Stimulated activated memory B cell treated with anti-CD40 and anti-IgM and Interleukin-4, amounts not matched to agents 10 μg/mL and 1 μg/mL and 100 μg/mL, for 72 hours (primary cell): ENCODE measurements around the gene FGD5.

Experiments
- ATAC-seq: fragments of 150-1000 bp; cut with Tn5 transposase; 2 replicates; pipeline ENCODE4 v1.10.0; 2021
- H3K27ac Mint-ChIP-seq: one replicate; pipeline ENCODE4 v1.8.0; 2022; ENCODE audit warnings: mild to moderate bottlenecking, mixed read lengths
- H3K27me3 Mint-ChIP-seq: one replicate; pipeline ENCODE4 v1.8.0; 2022; ENCODE audit warnings: mixed read lengths
- H3K36me3 Mint-ChIP-seq: one replicate; pipeline ENCODE4 v1.8.0; 2022; ENCODE audit warnings: mixed read lengths
- H3K4me1 Mint-ChIP-seq: one replicate; pipeline ENCODE4 v1.8.0; 2022; ENCODE audit warnings: mixed read lengths
- H3K4me3 Mint-ChIP-seq: one replicate; pipeline ENCODE4 v1.8.0; 2022; ENCODE audit warnings: mild to moderate bottlenecking, moderate library complexity, mixed read lengths
- H3K9me3 Mint-ChIP-seq: one replicate; pipeline ENCODE4 v1.8.0; 2022; ENCODE audit warnings: mixed read lengths

The FGD5 gene

GRCh38 chr3:14861446-14862302, 42.9 kb downstream of the FGD5 start:
- ATAC-seq = no peak
- Mint-ChIP-seq H3K4me1 (no peaks in the 10 kb centered on the region), H3K27ac (no peak overlapping the region), H3K4me3 (no peak overlapping the region), H3K9me3 (no peaks in the 10 kb centered on the region), H3K36me3 (no peaks in the 10 kb centered on the region), H3K27me3 (peaks cover 45% of the 10 kb centered on the region)

DNA sequence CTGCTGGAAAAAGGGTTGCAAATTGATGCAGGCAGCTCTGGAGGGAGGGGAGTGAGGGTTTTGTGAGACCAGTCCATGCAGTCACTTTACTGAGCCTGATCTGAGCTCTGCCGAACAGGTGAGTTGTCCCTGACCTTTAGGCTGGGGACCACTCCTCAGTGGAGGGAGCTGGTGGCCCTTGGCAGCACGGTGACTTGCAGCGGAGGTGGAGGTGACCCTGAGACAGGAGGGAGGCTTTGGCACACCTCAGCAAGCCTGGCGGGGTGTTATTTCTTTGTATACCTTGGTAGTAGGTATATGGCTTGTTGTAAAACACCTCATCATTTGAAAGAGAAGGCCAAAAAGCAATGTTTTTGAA, 43.5 kb downstream of the FGD5 start:
- H3K27me3 Mint-ChIP-seq = peaks cover 43% of the 10 kb centered on the region

DNA sequence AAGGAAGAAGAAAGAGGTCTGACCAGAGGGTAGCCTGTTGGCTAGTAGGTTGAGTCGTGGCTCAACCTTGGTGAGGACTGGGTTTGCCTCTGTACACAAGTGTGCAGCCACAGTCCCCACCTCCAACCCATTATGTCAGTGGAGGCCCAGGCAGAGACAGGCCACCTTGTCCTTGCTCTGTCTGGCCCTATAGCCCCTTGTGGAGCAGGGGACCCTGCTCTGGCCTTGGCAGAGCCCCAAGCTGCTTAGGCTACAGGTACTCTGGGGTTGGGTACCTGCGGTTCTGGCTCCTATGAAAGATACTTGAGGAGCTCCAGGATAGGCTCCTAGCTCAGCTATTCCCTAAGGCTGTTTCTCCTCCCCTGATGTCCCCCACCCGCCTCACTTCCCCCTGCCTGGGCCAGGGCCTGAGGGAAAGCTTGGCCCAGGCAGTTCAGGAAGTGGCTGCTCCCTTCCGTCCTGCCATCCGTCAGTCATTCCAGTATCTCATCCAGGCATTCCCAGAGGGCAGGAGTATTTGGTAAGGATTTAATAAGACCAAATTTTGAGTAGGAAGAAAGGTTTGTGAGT, 44.0 kb downstream of the FGD5 start:
- ATAC-seq = no peak
- no peaks in the 10 kb centered on the region for H3K9me3 Mint-ChIP-seq
- no peak overlapping the region for H3K27ac Mint-ChIP-seq
- peaks cover 41% of the 10 kb centered on the region for H3K27me3 Mint-ChIP-seq
- H3K4me3 Mint-ChIP-seq = no peak overlapping the region
- H3K4me1 Mint-ChIP-seq = no peaks in the 10 kb centered on the region
- no peaks in the 10 kb centered on the region for H3K36me3 Mint-ChIP-seq

More for the DNA sequence above, 43.5 kb downstream of the FGD5 start:
- no peak overlapping the region for H3K27ac Mint-ChIP-seq
- no peak for ATAC-seq
- H3K4me3 Mint-ChIP-seq = no peak overlapping the region
- no peaks in the 10 kb centered on the region for H3K4me1 Mint-ChIP-seq
- no peaks in the 10 kb centered on the region for H3K9me3 Mint-ChIP-seq
- no peaks in the 10 kb centered on the region for H3K36me3 Mint-ChIP-seq

- H3K4me1 Mint-ChIP-seq = no peaks in the 10 kb centered on the region
- no peak for ATAC-seq
- no peak overlapping the region for H3K4me3 Mint-ChIP-seq
- H3K27ac Mint-ChIP-seq = no peak overlapping the region
- H3K27me3 Mint-ChIP-seq = peaks cover 33% of the 10 kb centered on the region
- no peaks in the 10 kb centered on the region for H3K9me3 Mint-ChIP-seq
- no peaks in the 10 kb centered on the region for H3K36me3 Mint-ChIP-seq
Measured at GRCh38 chr3:14863333-14864100, 44.8 kb downstream of the FGD5 start.

DNA sequence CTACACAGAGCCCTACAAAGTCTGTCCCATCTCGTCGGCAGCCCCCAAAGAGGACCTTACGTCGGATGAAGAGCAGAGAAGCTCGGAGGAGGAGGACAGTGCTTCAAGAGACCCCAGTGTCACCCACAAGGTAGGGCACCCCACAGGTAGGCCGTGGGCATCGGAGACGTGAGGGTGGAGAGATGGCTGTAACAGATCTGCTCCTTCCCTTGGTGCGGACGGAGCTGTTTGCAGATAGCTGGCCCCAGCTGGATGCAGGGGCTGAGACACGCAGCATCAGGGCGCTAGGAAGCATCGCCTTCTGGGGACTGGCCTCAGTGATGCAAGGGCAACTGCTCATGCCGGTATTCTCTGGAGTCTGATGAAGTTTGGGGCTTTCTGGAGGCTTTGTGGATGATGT, 45.4 kb downstream of the FGD5 start:
- H3K9me3 Mint-ChIP-seq = no peaks in the 10 kb centered on the region
- no peak overlapping the region for H3K27ac Mint-ChIP-seq
- H3K27me3 Mint-ChIP-seq = peaks cover 32% of the 10 kb centered on the region
- H3K36me3 Mint-ChIP-seq = no peaks in the 10 kb centered on the region
- H3K4me1 Mint-ChIP-seq = no peaks in the 10 kb centered on the region
- no peak overlapping the region for H3K4me3 Mint-ChIP-seq
- ATAC-seq = no peak

DNA sequence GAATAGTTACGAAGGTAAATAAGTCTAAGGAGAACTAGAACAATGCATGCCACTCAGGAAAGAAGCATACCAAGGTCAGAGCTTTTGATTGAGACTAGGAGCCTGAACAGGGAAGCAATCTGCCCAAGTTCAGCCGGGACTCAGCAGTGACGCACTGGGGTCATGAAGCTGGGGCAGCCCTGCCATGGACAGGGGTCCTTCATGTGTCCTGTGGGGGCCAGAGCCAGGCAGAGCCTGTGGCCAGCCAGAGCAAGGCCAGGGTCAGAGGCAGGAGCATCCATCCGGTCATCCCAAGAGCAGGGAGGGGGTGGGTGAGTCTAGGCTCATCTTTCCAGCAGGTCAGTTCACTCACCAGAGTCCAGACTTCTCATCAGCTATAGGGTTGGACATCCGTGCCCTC, 47.9 kb downstream of the FGD5 start:
- Mint-ChIP-seq H3K4me3 (no peak overlapping the region), H3K36me3 (no peaks in the 10 kb centered on the region), H3K27me3 (peaks cover 35% of the 10 kb centered on the region), H3K4me1 (no peaks in the 10 kb centered on the region), H3K9me3 (no peaks in the 10 kb centered on the region), H3K27ac (no peak overlapping the region)
- no peak for ATAC-seq

DNA sequence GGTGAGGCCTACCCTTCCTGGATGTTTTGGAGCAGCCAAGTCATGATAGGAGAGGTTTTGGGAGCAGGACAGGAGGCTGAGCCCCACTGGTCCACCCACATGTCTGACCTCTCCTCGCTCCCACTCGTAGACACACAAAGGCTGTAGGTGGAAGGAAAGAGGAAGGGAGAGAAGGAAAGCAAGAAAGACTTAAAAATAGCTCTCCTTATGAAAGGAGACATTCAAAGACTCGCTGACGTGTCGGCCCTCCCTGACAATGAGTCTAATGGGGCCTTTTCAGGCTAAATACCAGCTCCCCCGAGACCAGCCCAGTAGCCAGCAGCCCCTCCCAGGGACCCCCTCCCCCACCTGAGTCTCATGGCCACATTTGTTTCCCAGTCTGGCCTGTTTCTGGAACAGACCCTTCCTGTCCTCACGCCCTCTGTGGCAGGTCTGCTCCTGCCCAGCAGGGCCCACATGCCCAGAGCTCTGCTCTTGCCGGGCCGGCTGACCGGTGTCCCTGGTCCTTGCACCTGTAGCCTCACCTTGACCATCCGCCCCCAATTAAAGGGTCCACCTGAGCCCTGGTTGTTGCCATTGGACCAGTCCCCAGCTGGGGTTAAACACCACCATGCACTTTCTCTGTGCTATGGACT, 49.3 kb downstream of the FGD5 start:
- Mint-ChIP-seq H3K36me3 (no peaks in the 10 kb centered on the region), H3K4me3 (no peak overlapping the region), H3K27ac (peak overlapping the region; percentile 30), H3K27me3 (peaks cover 25% of the 10 kb centered on the region), H3K9me3 (no peaks in the 10 kb centered on the region), H3K4me1 (no peaks in the 10 kb centered on the region)
- ATAC-seq = peak; percentile 35

DNA sequence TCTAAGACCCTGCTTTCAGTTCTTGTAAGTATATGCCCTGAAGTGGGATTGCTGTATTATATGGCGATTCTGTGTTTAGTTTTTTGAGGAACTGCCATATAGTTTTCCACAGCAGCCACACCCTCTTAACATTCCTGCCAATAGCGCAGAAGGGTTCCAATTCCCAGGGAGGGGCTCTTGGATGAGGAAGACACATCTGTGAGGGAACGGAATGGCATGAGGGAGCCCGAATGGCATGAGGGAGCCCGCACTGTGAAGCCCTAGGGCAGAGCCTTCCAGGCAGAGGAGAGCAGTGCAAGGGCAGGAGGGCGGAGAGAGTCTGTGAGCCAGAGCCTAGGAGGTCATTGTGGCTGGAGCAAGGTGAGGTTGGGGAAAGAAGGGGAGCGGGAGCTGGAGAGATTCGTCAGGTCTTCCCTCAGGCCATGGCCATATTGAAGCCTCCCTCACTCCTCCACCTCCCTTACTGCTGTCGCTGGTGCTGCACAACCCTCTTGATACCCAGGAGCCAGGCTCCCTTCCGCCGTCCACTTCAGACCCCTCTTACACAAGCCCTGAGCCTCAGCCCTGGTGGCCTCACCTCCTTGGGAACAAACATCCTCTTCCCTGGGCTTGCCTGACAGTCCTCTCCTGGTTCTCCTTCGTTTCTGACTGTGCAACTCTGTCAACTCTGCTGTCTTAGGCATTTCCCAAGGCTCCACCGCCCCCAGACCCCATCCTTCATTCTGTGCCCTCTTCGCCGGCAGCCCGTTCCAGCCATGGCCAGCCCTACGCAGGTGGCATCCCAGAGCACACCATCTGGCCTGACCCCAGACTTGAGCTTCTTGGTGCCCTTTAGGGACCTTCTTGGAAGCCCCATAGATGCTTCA, 51.4 kb downstream of the FGD5 start:
- peaks cover 29% of the 10 kb centered on the region for H3K27me3 Mint-ChIP-seq
- no peaks in the 10 kb centered on the region for H3K9me3 Mint-ChIP-seq
- no peaks in the 10 kb centered on the region for H3K4me1 Mint-ChIP-seq
- no peak for ATAC-seq
- no peak overlapping the region for H3K4me3 Mint-ChIP-seq
- H3K36me3 Mint-ChIP-seq = no peaks in the 10 kb centered on the region
- no peak overlapping the region for H3K27ac Mint-ChIP-seq

GRCh38 chr3:14870783-14871060, 52.0 kb downstream of the FGD5 start:
- Mint-ChIP-seq H3K4me1 (no peaks in the 10 kb centered on the region), H3K9me3 (no peaks in the 10 kb centered on the region), H3K36me3 (no peaks in the 10 kb centered on the region), H3K27ac (no peak overlapping the region), H3K27me3 (peaks cover 33% of the 10 kb centered on the region), H3K4me3 (no peak overlapping the region)
- no peak for ATAC-seq

DNA sequence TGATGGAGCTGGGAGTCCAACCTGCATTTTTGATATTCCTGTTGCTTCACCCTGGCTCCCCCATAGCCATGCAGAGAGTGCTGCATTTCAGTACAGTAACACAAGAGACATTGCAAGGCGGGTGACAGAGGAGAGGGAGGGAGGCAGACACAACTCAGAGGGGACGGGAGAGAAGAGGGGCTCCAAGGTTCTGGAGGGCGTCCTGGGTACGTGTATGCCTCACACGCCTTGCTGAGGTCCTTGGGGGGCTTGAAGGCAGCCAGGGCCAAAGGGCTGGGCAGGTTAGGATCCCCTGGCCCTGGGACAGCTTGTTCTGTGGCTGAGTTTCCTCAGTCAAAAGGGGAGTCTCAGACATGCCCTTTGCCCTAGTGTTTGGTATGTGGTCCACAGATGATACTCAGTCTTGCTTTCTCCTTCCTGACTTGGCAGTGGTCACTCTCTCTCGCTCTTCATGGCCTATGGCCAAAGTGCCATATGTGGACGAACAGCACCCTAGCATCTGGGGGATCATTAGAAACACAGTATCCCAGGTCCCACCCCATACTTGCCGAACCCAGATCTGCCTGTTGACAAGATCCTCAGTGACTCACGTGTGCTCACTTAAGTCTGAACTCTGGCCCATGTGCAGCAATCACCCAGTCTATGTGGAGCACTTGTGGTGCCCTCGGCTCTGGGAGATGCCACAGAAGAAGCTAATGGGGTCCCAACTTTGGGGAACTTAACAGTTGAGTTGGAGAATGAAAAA, 52.9 kb downstream of the FGD5 start:
- no peak for ATAC-seq
- H3K4me1 Mint-ChIP-seq = no peaks in the 10 kb centered on the region
- peaks cover 33% of the 10 kb centered on the region for H3K27me3 Mint-ChIP-seq

GRCh38 chr3:14872706-14873105, 53.9 kb downstream of the FGD5 start:
- no peaks in the 10 kb centered on the region for H3K9me3 Mint-ChIP-seq
- H3K27ac Mint-ChIP-seq = no peak overlapping the region
- ATAC-seq = no peak
- H3K27me3 Mint-ChIP-seq = peaks cover 33% of the 10 kb centered on the region
- H3K4me3 Mint-ChIP-seq = no peak overlapping the region
- H3K36me3 Mint-ChIP-seq = no peaks in the 10 kb centered on the region
- no peaks in the 10 kb centered on the region for H3K4me1 Mint-ChIP-seq

More for the DNA sequence above, 52.9 kb downstream of the FGD5 start:
- Mint-ChIP-seq H3K27ac (no peak overlapping the region), H3K9me3 (no peaks in the 10 kb centered on the region), H3K36me3 (no peaks in the 10 kb centered on the region), H3K4me3 (no peak overlapping the region)

GRCh38 chr3:14874784-14875183, 56.0 kb downstream of the FGD5 start:
- Mint-ChIP-seq H3K4me1 (no peaks in the 10 kb centered on the region), H3K9me3 (no peaks in the 10 kb centered on the region), H3K36me3 (no peaks in the 10 kb centered on the region), H3K27ac (no peak overlapping the region), H3K27me3 (peaks cover 32% of the 10 kb centered on the region), H3K4me3 (no peak overlapping the region)
- ATAC-seq = no peak

DNA sequence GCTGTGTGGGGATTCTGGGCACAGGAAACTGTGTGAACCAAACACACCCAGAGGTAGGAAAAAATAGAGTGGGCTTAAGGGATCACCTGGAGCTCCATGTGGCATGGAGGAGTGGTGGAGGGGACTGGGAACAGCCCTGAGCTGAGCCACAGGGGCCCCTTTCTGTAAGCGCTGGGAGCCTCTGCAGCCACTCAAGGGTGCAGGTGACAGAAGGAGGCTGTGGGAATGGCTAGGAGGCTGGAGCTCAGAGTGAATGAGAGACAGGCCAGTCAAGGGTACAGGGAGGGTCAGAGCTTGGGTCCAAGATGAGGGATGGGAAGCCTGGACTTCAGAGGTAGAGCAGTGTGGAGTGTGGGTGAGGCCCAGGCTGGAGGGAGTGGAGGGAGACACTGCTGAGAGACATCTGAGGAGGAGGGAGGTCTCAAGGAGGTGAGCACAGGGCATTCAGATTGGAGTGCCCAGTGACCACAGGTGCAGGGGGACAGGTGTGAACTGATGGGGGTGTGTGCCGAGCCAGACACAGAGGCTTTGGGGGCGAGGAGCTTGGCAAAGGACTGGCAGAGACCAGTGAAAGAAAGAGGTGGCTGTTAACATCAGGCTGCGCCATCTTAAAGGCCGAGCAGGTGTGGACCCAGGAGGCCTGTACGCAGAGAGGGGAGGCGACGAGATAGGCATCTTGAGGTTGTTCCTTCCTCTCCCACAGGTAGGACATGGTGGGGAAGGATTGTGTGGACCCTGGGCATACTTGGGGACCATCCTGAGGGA, 56.8 kb downstream of the FGD5 start:
- H3K27me3 Mint-ChIP-seq = peaks cover 27% of the 10 kb centered on the region
- H3K4me3 Mint-ChIP-seq = no peak overlapping the region
- H3K27ac Mint-ChIP-seq = no peak overlapping the region
- peak; percentile 10 for ATAC-seq
- H3K4me1 Mint-ChIP-seq = peaks cover under 1% of the 10 kb centered on the region
- H3K9me3 Mint-ChIP-seq = no peaks in the 10 kb centered on the region
- H3K36me3 Mint-ChIP-seq = no peaks in the 10 kb centered on the region

DNA sequence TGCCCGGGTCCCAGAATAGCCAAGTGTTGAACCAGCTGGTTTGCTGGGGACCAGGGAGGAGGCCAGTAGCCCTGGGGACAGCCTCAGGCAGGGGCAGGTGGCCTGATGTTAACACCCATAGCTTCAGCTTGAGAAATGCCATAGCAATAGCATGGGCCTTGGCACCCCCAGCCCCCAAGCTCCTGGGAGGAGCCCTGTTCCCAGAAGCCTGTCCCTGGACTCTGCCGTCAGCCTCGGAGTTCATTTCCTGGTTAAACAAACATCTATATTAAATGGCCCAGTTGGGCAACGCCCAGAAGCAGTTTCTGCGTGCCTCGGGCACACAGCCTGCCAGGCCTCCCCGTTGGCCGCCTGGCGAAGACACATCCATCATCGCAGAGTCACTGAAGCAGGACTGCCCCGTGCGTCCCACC, 58.2 kb downstream of the FGD5 start:
- H3K9me3 Mint-ChIP-seq = no peaks in the 10 kb centered on the region
- no peaks in the 10 kb centered on the region for H3K36me3 Mint-ChIP-seq
- H3K4me3 Mint-ChIP-seq = no peak overlapping the region
- no peak overlapping the region for H3K27ac Mint-ChIP-seq
- ATAC-seq = no peak
- H3K4me1 Mint-ChIP-seq = peaks cover 8% of the 10 kb centered on the region
- H3K27me3 Mint-ChIP-seq = peaks cover 26% of the 10 kb centered on the region
